Pancreas (tissue), 10 donors: ENCODE data around the gene FCMR. TPM values are rescaled to one million over a fixed set of nuclear protein-coding genes. Genes with fewer than 3 reads are reported as not detected.

Experiments used
- ATAC-seq, 4 donors: fragments of 200-7000 bp; cut with Tn5 transposase; one replicate each; pipeline versions ENCODE4 v1.8.0 to v1.9.1; 2020; ENCODE audit warnings: mild to moderate bottlenecking in 4 of 4, moderate library complexity in 4 of 4
- DNase-seq, 6 donors: peaks; one replicate each; pipeline ENCODE4 v3.0.0-alpha.2; 2020
- FAIRE-seq: peaks from 2 replicates; lab custom pipeline; 2012; peaks lifted over from hg19 to GRCh38; lab: Jason Lieb, UNC
- H3K27ac ChIP-seq, 4 donors: fragments of 200-600 bp; sonication (generic); 1 replicate in 3 of 4; 2 replicates in 1 of 4; pipeline versions ENCODE4 v1.5.0 to v1.8.0; 2020
- H3K27me3 ChIP-seq, 4 donors: fragments of 200-600 bp; one replicate each; pipeline ENCODE4 v1.8.0; 2021
- H3K36me3 ChIP-seq, 3 donors: fragments of 200-600 bp; sonication (generic) in 1 of 3; one replicate each; pipeline versions ENCODE4 v1.5.0 to v1.8.0; 2020 to 2021
- H3K4me1 ChIP-seq, 3 donors: fragments of 200-600 bp; one replicate each; pipeline ENCODE4 v1.8.0; 2021
- H3K4me3 ChIP-seq, 4 donors: fragments of 200-600 bp; sonication (generic) in 2 of 4; one replicate each; pipeline versions ENCODE4 v1.5.0 to v1.8.0; 2020 to 2021
- H3K9me3 ChIP-seq, 4 donors: fragments of 200-600 bp; one replicate each; pipeline ENCODE4 v1.8.0; 2021
- CTCF ChIP-seq, 4 donors: fragments of 200-600 bp; sonication (generic) in 3 of 4; IDR thresholded peaks; one replicate each; pipeline versions ENCODE4 v1.5.0 to v1.8.0; 2021; ENCODE audit warnings: antibody characterized with exemption in 4 of 4
- WGBS, 2 donors: extraction: QIAGEN DNeasy Blood & Tissue Kit; methylation state at CpG; one replicate each; pipeline ENCODE4 v1.1.7; 2013; 5-methylcytosine and 5-hydroxymethylcytosine counted together
- intact Hi-C, 3 donors: fragments of 100-400 bp; cut with DNase I; formaldehyde crosslinking; loops; one replicate each; pipeline versions ENCODE4 v1.11.1 to v1.14.2; 2022
- polyA plus RNA-seq, 2 donors: library from polyadenylated mRNA; stranded (reverse); fragments of 200-250 nt; gene quantifications; one replicate each; pipeline ENCODE4 v1.2.3, GENCODE V29; 2013
- total RNA-seq, 6 donors: library from RNA; stranded (reverse); fragmentation: NEBNext Ultra II Directional in 4 of 6; extraction: Animal tissue kit (Norgen Biotek cat#: 25700) in 4 of 6; gene quantifications; one replicate each; pipeline versions ENCODE4 v1.2.1 to v1.2.4, GENCODE V29; 2021 to 2023
- donor health status: healthy with polysubstance abuse.
- donor health status: DM: no; HTN: no; CAD: no; lungs with moderate emphysema.
- donor health status: DM: no; HTN: no; CAD: no.
- donor health status: control.
- donor health status: control.
- donor health status: Bipolar disorder and iron deficiency.
- donor health status: DM: yes; HTN: yes; CAD: no.
- donor health status: DM: no; HTN: no; CAD: no.
- donor health status: DM: no; HTN: no; CAD: no.
- donor health status: DM: yes; HTN: yes; CAD: no.

Gene FCMR
- total and polyA plus RNA-seq, 8 donors: 0.58 to 2.0 (median 0.97) TPM

GRCh38 chr1:206939841-206940587 lies 18.3 kb upstream of the FCMR start:
- ATAC-seq (no peak), DNase-seq (no peak), FAIRE-seq (no peak)
- H3K9me3 ChIP-seq: no peaks in the 10 kb centered on the region
- intact Hi-C loops: loop anchor here in 1 of 3 donors (5.0 kb wide), 1 partner anchor 37 kb away; no protein-coding TSS in a partner anchor
- H3K4me1 ChIP-seq: peaks cover 0 to 29% (median 8%) of the 10 kb centered on the region in 3 donors
- H3K4me3 ChIP-seq: no peak overlapping the region
- H3K27ac ChIP-seq: no peak overlapping the region
- no peak for TF ChIP-seq CTCF (IDR thresholded peaks at IDR 0.05)
- H3K27me3 ChIP-seq: no peaks in the 10 kb centered on the region
- 84 to 86% methylated on average over 9 of the region's 9 CpGs for WGBS, 2 donors
- no peaks in the 10 kb centered on the region for H3K36me3 ChIP-seq

- no peak for TF ChIP-seq CTCF (IDR thresholded peaks at IDR 0.05)
- H3K27ac ChIP-seq: no peak overlapping the region
- H3K36me3 ChIP-seq: no peaks in the 10 kb centered on the region
- WGBS, 2 donors: 90 to 91% methylated on average over 13 of the region's 13 CpGs
- no peaks in the 10 kb centered on the region for H3K27me3 ChIP-seq
- no peak overlapping the region for H3K4me3 ChIP-seq
- no peaks in the 10 kb centered on the region for H3K9me3 ChIP-seq
- no peak for ATAC-seq
- intact Hi-C loops: loop anchor here in 1 of 3 donors (5.0 kb wide), 1 partner anchor 38 kb away; no protein-coding TSS in a partner anchor
- DNase-seq: no peak
- H3K4me1 ChIP-seq: peaks cover 0 to 29% (median 8%) of the 10 kb centered on the region in 3 donors
- no peak for FAIRE-seq
Observed at GRCh38 chr1:206939131-206939530, 17.4 kb upstream of the FCMR start.

- 85 to 91% methylated on average over 6 of the region's 6 CpGs for WGBS, 2 donors
- no peak for TF ChIP-seq CTCF (IDR thresholded peaks at IDR 0.05)
Observed at GRCh38 chr1:206937425-206937824, 15.7 kb upstream of the FCMR start.

GRCh38 chr1:206935491-206936067 lies 13.8 kb upstream of the FCMR start:
- DNase-seq (peak; percentile 49 to 91 (median 66)), FAIRE-seq (no peak), ATAC-seq (peak; percentile 69 to 96 (median 89))
- no peaks in the 10 kb centered on the region for H3K36me3 ChIP-seq
- intact Hi-C loops: loop anchor here in 1 of 3 donors (5.0 kb wide), 1 partner anchor 42 kb away; no protein-coding TSS in a partner anchor
- H3K27me3 ChIP-seq: no peaks in the 10 kb centered on the region
- no peaks in the 10 kb centered on the region for H3K4me1 ChIP-seq
- no peak overlapping the region for H3K27ac ChIP-seq
- H3K4me3 ChIP-seq: no peak overlapping the region
- 41 to 45% methylated on average over 19 of the region's 19 CpGs for WGBS, 2 donors
- no peaks in the 10 kb centered on the region for H3K9me3 ChIP-seq
- peak; percentile 60 to 83 (median 74) for TF ChIP-seq CTCF (IDR thresholded peaks at IDR 0.05)

More at GRCh38 chr1:206937425-206937824, 15.7 kb upstream of the FCMR start:
- Histone ChIP-seq H3K27me3 (no peaks in the 10 kb centered on the region), H3K9me3 (no peaks in the 10 kb centered on the region), H3K27ac (no peak overlapping the region), H3K4me3 (no peak overlapping the region), H3K36me3 (no peaks in the 10 kb centered on the region), H3K4me1 (peaks cover 0 to 18% (median 8%) of the 10 kb centered on the region in 3 donors)
- FAIRE-seq (no peak), ATAC-seq (no peak), DNase-seq (no peak)
- intact Hi-C loops: loop anchor here in 1 of 3 donors (5.0 kb wide), 1 partner anchor 40 kb away; no protein-coding TSS in a partner anchor
